Stimulated activated CD8-positive, alpha-beta memory T cell treated with anti-CD3 and anti-CD28 coated beads, Interleukin-2, amount 100 ng/mL, for 1 hour (primary cell): ENCODE data around the gene QRICH1.

ENCODE experiments used
- DNase-seq, 2 donors: peaks; one replicate each; pipeline ENCODE4 v3.0.0-alpha.2; 2020; ENCODE audit warnings: low read depth in 2 of 2

The QRICH1 gene

DNA sequence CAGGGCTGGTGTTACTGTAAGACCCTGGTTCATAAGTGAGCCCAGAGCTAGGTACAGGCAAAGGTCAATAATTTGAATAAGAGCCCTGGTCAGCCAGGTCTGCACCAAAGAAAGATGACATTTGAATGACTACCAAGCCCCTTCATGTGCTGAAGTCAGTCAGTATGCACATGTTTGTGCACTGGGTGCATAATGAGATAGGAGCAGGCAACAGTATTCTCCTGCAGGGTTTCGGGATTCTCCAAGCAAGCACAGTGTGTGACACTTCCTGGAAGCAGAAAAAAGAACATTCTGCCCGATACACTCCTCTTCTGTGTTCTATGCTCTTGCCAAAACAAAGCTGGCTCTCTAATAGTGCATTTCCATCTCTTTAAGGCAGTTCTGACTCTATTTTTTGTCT lies 59.2 kb downstream of the QRICH1 start:
- no peak for DNase-seq

DNA sequence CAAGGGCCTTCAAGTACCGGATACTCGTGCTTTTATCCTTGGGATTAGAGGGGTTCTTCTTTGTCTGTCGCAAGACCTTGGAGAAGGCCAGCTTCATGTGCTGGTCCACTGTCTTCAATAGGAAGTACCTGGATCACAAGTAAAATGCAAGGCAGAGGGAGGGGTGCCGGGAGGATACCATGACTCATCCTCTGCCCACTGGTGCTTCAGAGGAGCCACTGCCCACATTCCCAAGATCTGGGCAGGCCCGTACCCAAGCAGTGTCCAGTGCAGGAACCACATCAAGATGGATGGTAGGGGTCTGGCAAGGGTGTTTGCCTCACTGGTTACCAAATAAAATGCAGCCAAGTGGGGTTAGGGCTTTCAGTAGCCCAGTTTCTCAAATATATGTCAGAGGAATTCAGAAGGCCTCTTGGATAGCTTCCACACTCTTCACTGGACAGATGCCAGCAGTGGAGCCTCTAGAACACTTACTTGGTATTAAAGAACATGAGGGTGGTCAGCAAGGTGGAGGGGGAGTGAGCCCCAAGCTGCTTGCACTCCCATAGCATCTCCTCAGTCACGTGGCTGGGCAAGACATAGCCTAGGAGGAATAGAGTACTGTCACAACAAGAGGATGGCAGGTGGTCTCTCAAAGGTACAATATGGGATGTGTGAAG lies 61.1 kb downstream of the QRICH1 start:
- DNase-seq, result no peak

GRCh38 chr3:49030321-49030720 lies 63.5 kb downstream of the QRICH1 start:
- DNase-seq, result no peak

- no peak for DNase-seq
Observed at GRCh38 chr3:49029563-49029884, 64.3 kb downstream of the QRICH1 start.

DNA sequence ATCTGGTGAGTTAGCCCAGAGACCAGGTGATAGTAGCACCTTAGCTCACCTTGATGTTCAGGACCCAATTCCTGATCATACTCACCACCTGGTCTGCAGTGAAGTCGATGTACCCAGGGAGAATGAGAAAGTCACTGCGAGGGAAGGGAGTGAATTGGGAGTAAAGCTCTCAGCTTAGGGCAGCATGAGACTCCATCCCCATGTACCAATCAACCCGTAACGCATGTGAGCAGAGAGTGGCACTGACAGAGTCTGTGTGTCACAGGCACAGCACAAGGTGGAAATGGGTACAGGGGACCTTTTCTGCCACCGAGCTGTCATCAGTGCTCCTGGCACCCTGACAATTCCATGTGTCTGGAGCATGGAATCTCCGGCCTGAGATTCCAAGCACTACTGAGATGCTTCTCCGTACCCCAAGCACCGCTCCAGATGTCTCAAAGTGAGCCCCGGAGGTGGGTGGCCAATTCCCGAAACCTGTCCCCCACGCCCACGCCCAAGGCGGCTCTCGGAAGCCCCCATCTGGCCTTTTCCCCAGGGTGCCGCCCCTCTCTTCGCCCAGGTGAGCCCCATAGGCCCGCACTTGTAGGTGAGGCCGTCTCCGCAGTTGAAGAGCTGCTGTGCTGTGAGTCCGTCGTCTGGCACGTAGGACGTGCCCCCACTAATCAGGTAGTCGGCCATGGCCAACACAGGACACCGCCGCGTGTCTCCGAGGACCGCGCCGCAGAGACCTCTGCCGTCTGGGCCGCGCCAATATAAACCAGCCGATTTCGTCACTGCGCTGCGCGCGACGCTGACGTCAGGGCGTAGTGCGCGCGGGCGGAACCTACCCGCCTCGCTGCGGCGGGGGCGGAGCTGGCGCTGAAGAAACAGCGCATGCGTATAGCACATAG lies 65.0 kb downstream of the QRICH1 start, which contains the start of gene IMPDH2:
Gene IMPDH2 (minus strand): TSS at position 726 of the 890 bp plus-strand sequence. CDS start 48 bp downstream, at position 678.
- peak; percentile 86 to 87 for DNase-seq

- no peak for DNase-seq
Observed at GRCh38 chr3:49028298-49028672, 65.6 kb downstream of the QRICH1 start.

DNA sequence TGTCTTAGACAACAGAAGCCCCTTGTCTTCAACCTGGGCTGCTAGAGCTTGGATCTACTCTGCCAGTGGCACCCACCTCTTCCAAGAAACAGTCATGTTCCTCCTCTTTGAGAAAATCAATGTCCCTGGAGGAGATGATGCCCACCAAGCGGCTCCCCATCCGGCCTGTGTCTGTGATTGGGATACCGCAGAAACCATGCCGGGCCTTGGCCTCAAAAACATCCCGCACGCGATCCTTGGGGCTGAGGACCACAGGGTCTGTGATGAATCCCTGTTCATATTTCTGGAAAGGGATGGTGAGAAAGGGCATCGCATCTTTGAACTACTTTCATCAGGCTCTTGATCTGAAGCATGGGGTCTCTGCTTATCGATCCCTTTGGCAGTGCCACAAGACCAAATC lies 66.2 kb downstream of the QRICH1 start:
- no peak for DNase-seq

DNA sequence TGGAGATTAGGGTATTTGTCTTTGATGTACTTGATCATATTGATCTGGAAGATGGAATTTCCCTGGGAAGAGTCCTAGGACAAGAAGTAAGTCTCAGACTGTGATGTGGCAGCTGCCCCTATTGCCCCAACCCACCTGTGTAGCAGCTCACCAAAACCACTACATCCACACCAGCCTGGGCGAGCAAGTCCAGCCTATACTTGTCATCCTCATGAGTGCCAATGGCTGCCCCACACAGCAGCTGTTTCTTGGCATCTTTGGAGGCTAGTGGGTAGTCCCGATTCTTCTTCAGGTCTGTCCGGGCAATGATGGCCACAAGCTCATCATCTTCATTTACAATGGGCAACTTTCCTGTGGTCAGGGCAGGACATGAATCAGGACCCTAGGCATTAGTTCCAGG lies 67.3 kb downstream of the QRICH1 start:
- no peak for DNase-seq

GRCh38 chr3:49025793-49026520 lies 67.9 kb downstream of the QRICH1 start:
- DNase-seq, result no peak

DNA sequence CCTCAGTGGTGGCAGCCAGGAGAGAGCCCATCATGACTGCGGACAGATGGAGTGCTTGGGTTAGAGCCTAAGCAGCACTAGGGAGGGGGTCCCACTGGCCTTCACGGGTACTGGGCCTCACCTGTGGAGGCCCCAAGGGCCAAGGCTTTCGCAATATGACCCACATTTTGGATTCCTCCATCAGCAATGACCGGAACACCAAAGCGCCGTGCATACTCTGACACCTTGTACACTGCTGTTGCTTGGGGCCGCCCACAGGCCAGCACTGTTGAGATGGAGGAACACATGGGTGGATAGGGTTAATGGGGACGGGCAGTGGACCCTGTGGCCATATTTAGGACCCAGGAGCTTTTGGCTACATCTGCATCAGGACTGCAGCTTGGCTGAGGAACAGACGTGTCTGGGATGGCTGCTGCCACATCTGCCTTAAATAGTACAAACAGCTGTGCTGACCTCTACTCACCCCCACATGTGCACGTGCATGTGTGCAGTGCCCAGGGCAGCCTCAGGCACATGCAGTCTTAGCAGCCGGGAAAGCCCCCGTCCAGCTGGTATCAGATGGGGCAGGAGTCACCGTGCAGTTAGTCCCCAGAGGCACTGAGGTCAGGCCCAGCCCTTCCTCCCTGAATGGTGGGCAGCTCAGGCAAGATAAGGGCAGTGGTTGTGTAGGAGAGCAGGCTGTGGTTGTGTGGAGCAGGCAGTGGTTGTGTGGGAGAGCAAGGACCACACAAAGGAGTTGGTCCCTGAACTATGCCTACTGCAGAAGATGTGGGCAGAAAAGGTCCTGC lies 68.7 kb downstream of the QRICH1 start:
- DNase-seq, result no peak

DNA sequence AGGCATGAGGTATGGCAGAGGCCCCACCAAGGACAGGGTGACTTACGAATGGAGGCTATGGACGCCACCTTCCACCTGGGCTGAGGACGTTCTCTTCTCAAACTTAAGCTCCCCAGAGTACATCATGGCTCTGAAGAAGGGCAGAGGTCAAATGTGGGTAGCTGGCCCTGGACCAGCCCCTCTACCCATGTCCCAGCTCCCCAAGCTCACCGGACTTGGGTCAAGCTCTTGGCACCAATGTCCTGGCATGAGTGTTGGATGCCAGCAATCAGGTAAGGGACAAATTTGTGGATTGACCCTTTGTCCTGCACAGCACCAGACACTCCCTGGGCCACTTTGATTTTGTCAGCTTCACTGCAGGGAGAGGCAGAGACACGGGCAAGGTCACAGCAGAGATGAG lies 69.4 kb downstream of the QRICH1 start:
- DNase-seq, result no peak

- no peak for DNase-seq
Observed at GRCh38 chr3:49023775-49024174, 70.1 kb downstream of the QRICH1 start.

- DNase-seq, result no peak
Observed at GRCh38 chr3:49022688-49023171, 71.1 kb downstream of the QRICH1 start.

DNA sequence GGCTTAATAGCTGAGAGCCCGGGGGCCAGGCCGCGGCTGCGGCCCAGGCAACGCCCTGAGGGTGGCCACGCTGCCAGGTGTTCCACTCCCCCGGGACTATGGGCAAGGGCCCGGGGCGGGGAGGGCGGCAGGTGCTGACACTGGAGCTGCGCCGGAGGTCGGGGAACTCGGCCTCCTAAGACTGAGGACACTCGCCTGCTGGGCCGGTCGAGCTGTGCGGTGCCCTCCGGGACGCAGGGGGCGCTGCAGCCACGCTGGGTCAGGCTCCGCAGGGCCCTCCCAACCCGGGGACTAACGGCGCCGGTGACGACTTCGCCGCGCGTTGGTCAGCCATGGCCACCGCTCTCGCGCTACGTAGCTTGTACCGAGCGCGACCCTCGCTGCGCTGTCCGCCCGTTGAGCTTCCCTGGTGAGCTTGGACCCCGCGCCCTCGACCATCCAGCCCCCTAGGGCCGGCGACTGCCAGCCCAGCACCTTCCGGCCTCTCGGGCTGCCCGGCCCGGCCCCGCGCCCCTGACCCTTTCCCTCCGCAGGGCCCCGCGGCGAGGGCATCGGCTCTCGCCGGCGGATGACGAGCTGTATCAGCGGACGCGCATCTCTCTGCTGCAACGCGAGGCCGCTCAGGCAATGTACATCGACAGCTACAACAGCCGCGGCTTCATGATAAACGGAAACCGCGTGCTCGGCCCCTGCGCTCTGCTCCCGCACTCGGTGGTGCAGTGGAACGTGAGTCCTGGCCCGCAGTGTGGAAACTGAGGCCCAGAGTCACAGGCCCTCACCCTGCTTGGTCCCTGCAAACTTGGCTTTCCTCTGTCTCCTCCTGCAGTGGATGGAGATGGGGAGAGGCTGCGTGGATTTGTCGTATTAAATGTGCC lies 71.8 kb downstream of the QRICH1 start, which contains the start of gene NDUFAF3:
Gene NDUFAF3 (plus strand): TSS at position 309 of the 875 bp plus-strand sequence. CDS start 24 bp downstream, at position 333.
- DNase-seq, result peak; percentile 82 to 83

DNA sequence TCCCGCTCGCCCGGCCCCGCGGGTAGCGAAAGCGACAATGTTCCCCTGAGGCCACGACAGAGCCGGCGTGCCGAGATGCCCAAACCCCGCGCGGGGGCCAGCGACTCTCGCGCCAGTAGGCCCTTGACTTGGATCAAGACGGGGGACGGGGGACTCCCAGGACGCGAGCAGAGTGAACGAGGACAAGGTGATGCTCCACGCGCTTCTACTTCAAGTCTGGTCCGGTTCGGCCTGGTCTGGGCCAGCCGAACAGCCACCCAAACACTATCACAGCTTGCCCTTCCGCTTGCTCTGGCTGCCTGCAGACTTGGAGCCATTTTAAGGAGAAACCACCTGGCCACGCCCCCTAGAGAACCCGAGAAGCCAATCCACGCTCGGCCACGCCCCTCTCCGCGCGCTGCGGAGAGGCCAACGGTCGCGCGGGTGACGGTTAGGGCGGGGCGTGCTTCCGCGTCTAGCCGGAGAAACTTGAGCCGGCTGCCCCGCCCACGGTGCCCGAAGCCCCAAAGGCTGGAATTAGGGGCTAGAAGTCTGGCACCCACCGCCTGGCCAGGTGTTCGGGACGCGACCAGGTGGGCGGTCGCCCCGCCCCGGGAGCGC lies 72.6 kb downstream of the QRICH1 start:
- peak; percentile 98 for DNase-seq

- DNase-seq, result no peak
Observed at GRCh38 chr3:49020330-49021212, 73.3 kb downstream of the QRICH1 start.

DNA sequence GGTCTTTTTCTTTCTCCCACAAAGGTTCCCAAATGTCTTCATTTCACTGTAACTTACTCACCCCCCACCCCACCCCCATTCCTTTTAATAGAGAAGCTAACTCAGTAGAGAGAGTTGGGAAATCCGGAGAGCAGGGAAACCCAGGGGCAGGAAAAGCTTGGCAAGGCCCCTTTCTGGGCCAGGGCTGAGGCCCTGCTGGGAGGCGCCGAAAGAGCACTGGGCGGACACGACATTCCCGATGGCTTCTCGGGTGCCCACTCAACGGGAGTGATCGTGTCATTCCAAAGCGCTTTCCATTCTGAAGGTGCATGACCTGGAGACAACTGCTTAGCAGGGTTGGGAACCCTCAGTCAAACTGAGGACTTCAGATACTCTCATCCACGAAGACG lies 73.9 kb downstream of the QRICH1 start:
- no peak for DNase-seq

GRCh38 chr3:49018707-49019006 lies 75.2 kb downstream of the QRICH1 start:
- no peak for DNase-seq
